ENCODE results near the gene DNAJC4.
A peak's percentile ranks its signal among the peaks of the same experiment; 100 is the strongest.

DNAJC4 gene

DNA sequence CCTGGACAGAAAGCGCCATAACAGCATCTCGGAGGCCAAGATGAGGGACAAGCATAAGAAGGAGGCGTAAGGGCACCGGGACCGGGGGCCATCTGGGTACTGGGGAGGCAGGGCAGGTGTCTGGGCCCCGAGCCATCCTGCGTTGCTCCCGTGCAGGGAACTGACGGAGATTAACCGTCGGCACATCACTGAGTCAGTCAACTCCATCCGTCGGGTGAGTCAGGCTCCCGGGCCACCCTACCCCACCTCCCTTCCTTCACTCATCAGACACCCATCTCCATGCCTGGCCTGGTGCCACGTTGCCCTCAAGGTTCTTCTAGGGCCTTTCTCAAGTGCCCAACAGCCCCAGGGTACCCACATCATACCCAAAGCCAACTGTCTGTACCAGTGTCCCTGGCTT lies 36.0 kb downstream of the DNAJC4 start:
- TF ChIP-seq, protein P1, sequence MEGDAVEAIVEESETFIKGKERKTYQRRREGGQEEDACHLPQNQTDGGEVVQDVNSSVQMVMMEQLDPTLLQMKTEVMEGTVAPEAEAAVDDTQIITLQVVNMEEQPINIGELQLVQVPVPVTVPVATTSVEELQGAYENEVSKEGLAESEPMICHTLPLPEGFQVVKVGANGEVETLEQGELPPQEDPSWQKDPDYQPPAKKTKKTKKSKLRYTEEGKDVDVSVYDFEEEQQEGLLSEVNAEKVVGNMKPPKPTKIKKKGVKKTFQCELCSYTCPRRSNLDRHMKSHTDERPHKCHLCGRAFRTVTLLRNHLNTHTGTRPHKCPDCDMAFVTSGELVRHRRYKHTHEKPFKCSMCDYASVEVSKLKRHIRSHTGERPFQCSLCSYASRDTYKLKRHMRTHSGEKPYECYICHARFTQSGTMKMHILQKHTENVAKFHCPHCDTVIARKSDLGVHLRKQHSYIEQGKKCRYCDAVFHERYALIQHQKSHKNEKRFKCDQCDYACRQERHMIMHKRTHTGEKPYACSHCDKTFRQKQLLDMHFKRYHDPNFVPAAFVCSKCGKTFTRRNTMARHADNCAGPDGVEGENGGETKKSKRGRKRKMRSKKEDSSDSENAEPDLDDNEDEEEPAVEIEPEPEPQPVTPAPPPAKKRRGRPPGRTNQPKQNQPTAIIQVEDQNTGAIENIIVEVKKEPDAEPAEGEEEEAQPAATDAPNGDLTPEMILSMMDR (IDR thresholded peaks at IDR 0.05; ENCODE audit: low read depth, low read length) = no peak

DNA sequence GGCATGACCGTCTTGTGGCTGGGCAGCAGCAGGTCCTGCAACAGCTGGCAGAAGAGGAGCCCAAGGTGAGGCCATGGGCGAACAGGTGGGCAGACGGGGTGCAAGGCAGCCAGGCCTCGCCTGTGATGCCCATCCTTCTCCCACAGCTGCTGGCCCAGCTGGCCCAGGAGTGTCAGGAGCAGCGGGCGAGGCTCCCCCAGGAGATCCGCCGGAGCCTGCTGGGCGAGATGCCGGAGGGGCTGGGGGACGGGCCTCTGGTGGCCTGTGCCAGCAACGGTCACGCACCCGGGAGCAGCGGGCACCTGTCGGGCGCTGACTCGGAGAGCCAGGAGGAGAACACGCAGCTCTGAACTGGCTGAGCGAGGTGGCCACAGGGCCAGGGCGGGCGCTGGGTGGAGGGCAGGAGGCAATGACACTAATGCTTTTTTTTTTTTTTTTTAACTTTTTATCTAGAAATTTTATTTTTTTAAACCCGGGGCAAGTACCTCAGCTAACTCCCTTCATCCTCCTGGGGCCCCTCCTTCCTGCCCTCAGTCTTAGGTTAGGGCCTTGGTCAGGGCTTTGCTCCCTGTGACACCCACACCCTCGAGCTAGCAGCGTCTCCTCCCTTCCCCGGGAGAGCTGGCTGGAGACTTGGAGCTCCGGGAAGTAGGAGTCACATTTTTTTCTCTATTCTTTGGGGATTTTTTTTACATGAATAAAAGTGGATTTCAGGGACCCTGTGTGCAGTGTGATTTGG lies 37.0 kb downstream of the DNAJC4 start:
- no peak overlapping the region for H3K4me3 ChIP-seq (ENCODE audit: low read depth, low read length)
- TF ChIP-seq, protein P1 (IDR thresholded peaks at IDR 0.05; ENCODE audit: low read depth, low read length) = no peak

More for the DNA sequence above, 36.0 kb downstream of the DNAJC4 start:
- no peak overlapping the region for H3K4me3 ChIP-seq (ENCODE audit: low read depth, low read length)

DNA sequence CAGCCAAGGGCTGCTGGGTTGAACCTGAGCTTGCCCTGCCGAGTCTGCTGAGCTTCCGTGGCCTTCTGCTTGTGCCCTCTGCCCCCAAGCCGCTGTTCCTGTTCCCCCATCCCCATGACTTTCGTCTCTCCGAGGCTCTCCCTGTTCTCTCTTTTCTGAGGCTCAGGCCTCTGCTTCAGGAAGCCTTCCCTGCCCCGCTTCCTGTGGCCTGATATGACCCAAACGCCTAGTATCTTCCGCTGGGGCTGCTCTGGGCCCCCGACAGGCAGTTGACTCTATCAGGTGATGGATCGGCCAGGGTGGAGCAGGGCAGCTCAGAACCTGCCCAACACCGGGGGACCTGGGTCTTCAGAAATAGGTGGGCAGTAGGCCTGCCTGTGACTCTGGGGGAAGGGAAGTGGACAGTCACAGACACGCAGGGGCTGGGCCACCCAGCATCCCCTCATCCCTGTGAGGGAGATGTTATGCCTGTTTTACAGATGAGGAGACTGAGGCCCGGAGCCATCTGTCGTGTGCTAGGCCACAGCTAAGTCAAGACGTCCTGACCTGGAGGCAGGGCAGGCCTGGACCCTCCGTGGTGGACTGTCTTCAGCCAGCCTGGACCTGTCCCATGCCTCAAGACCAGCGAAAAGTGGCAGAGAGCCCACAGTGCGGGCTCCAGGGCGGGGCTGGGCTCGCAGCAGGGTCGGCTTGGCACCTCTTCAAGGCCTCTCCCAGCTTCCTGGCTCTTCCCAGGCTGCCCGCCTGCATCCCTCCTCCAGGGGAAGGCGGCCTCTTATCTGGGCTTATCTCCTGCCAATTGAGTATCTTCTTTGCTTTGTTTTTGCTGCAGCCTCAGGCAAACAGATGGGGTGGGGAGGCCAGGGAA lies 37.9 kb downstream of the DNAJC4 start:
- peak overlapping the region; percentile 64 for H3K4me3 ChIP-seq (ENCODE audit: low read depth, low read length)
- TF ChIP-seq, protein P1 (IDR thresholded peaks at IDR 0.05; ENCODE audit: low read depth, low read length) = no peak

DNA sequence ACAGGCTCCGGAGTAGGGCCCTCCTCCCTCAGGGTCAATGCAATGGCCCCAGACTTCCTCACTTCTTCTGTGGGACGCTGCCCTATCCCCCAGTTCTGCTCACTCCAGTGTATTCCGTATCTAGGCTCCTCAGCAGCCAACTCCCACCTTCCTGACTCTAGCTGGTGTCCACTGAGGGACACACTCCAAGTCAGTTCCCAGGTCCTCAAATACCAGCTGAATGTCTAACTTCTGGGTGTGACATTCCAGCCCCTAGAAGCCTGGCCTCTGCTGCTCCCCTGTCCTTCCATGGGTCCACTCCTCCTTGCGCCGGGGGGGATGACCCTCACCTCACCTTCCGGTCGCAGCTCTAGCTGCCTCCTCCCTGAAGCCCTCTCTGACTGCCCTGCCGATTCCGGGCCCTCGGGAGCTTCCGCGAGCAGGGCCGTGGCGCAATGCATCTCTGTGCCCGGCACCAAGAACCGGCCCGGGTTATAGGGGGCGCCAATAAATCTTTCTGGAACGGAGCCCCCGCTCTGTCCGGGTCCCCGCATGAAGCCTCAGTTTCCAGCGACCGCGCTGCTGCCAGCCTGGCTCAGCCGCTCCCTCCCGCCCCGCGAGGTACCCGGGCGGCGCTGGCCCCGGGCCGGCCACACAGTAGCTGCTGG lies 38.7 kb downstream of the DNAJC4 start:
- TF ChIP-seq, protein P1 (IDR thresholded peaks at IDR 0.05; ENCODE audit: low read depth, low read length) = no peak

DNA sequence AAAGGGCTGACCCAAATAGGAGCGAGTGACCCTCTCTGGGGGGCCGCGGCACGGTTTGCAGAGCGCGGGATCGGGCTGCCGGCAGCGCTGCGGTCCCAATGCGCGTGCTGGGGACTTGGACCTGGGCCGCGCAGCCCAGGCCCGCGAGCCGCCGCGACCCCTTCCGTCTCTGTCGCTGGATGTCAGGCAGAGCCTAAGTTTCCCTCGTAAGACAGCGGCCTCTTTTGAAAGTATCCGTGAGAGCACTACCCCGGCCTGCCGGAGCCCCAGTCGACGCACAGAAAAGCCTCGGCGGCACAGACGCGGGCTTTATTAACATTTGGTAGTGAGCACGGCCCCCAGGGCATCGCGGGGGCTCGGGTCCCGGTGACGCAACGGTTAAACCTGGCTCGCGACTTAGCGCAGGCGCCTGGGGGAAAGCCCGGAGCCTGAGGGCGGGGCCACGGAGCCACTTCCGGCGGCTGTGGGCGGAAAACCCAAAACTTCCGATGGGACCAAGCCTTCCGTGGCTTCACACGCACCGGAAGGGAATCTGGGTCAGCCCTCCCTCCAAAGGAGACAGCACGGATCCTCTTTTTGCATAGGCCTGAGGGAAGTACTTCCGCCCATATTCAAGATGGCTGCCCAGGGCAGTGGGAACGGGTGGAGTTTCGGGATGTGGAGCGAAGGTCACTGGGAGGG lies 39.3 kb downstream of the DNAJC4 start:
- TF ChIP-seq, protein P1 (IDR thresholded peaks at IDR 0.05; ENCODE audit: low read depth, low read length) = no peak
- H3K4me3 ChIP-seq (ENCODE audit: low read depth, low read length) = peak overlapping the region; percentile 64

More for the DNA sequence above, 38.7 kb downstream of the DNAJC4 start:
- H3K4me3 ChIP-seq (ENCODE audit: low read depth, low read length) = peak overlapping the region; percentile 64

DNA sequence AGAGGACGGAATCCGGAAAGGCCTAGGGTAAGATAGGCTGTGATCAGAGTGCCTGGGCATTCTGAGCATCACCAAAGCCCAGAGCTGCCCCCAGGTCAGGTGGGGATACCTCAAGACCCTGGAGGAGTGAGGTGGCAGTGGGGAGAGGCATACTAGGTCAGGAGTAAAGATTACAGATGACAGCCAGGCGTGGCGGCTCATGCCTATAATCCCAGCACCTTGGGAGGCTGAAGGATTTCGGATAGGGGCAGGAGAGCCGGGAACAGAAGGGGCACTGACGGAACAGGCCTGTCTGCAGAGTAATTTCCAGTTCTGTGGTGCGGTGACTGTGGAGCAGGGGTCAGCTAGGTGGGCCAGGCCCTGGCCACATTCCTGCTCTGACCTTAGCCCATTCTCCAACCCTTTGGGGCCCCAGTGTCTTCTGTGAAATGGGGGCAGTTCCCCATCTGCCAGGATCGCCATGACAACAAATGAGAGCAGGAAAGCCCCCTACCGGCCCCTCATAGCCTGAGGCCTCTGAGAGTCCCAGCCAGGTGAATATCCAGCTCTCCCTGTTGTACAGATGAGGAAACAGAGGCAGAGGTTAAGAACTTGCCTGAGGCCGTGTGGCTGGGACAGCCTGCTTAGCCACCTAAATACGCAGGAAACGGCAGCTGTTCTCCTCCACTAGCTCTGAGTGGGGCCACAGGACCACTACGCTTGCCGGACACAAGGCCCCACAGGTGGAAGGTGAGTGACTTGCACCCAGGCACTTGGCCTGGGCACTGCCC lies 44.9 kb downstream of the DNAJC4 start:
- H3K4me3 ChIP-seq (ENCODE audit: low read depth, low read length) = no peak overlapping the region
- TF ChIP-seq, protein P1 (IDR thresholded peaks at IDR 0.05; ENCODE audit: low read depth, low read length) = no peak
